H1 (cell line): ENCODE measurements around the gene CBFB. TPM values are rescaled to one million over a fixed set of nuclear protein-coding genes. Genes with fewer than 3 reads are reported as not detected.
A peak's percentile ranks its signal among the peaks of the same experiment; 100 is the strongest.

ENCODE experiments used
- CTCF ChIA-PET: fragments of 300-600 bp; sonication (Branson Sonifier 250); formaldehyde crosslinking; loops from one replicate; lab custom pipeline; 2021; ENCODE audit not compliant: partially characterized antibody; lab: Charles Lee
- POLR2A ChIA-PET: fragments of 300-600 bp; sonication (Branson Sonifier 250); formaldehyde crosslinking; loops from one replicate; lab custom pipeline; 2021; ENCODE audit warnings: inconsistent platforms; ENCODE audit not compliant: partially characterized antibody; lab: Charles Lee
- DNase-seq, 2 experiments: peaks; one replicate each; pipeline versions ENCODE4 v3.0.0 to v3.0.0-alpha.2; 2010 to 2022; ENCODE audit warnings: low spot score in 2 of 2, low read depth in 1 of 2, mixed read lengths in 1 of 2
- FAIRE-seq: peaks from 2 replicates; lab custom pipeline; 2011; peaks lifted over from hg19 to GRCh38; lab: Jason Lieb, UNC
- H2AFZ ChIP-seq: 2 replicates; pipeline ENCODE4 v1.8.1; 2012; ENCODE audit warnings: low read length, inconsistent platforms
- H2AK5ac ChIP-seq: 2 replicates; pipeline ENCODE4 v1.6.1; 2013; ENCODE audit warnings: low read depth, low read length
- H2BK120ac ChIP-seq: replicated peaks from 2 replicates; pipeline ENCODE3; 2013; ENCODE audit warnings: low read depth, low read length, inconsistent platforms
- H2BK12ac ChIP-seq: 2 replicates; pipeline ENCODE4 v1.6.1; 2013; ENCODE audit warnings: low read depth, low read length
- H2BK15ac ChIP-seq: 2 replicates; pipeline ENCODE4 v1.6.1; 2013; ENCODE audit warnings: low read length
- H2BK20ac ChIP-seq: 2 replicates; pipeline ENCODE4 v1.6.1; 2013; ENCODE audit warnings: low read length
- H2BK5ac ChIP-seq: 2 replicates; pipeline ENCODE4 v1.6.1; 2013; ENCODE audit warnings: low read depth, low read length
- H3K14ac ChIP-seq: 2 replicates; pipeline ENCODE4 v1.6.1; 2013; ENCODE audit warnings: inconsistent platforms; ENCODE audit not compliant: insufficient read length
- H3K18ac ChIP-seq: 2 replicates; pipeline ENCODE4 v1.6.1; 2013; ENCODE audit warnings: low read length; ENCODE audit errors: extremely low read depth
- H3K23ac ChIP-seq: 2 replicates; pipeline ENCODE4 v1.6.1; 2013; ENCODE audit warnings: inconsistent platforms; ENCODE audit not compliant: insufficient read length
- H3K23me2 ChIP-seq: 2 replicates; pipeline ENCODE4 v1.6.1; 2013; ENCODE audit warnings: low read depth, low read length
- H3K27ac ChIP-seq: 2 replicates; pipeline ENCODE4 v1.6.1; 2011; ENCODE audit warnings: low read depth, low read length, inconsistent platforms
- H3K27me3 ChIP-seq, 4 experiments: replicated peaks in 1 of 4; 1 replicate in 1 of 4; 2 replicates in 3 of 4; pipeline versions ENCODE4 v1.6.1 to v1.8.1; 2011 to 2013; ENCODE audit warnings: low read length in 3 of 4, mild to moderate bottlenecking in 3 of 4, inconsistent platforms in 2 of 4, mixed read lengths in 2 of 4, moderate library complexity in 1 of 4; ENCODE audit not compliant: control insufficient read depth in 3 of 4, insufficient read depth in 3 of 4; ENCODE audit errors: extremely low read depth in 1 of 4
- H3K36me3 ChIP-seq, 4 experiments: 2 replicates each; pipeline versions ENCODE4 v1.6.1 to v1.8.1; 2011 to 2013; ENCODE audit warnings: mild to moderate bottlenecking in 4 of 4, low read length in 3 of 4, moderate library complexity in 2 of 4, control low read depth in 1 of 4, inconsistent platforms in 1 of 4; ENCODE audit not compliant: insufficient read depth in 4 of 4, control insufficient read depth in 2 of 4
- H3K4ac ChIP-seq: replicated peaks from 2 replicates; pipeline ENCODE3; 2013; ENCODE audit warnings: low read length, low read depth, mixed read lengths, inconsistent platforms; ENCODE audit not compliant: insufficient read length
- H3K4me1 ChIP-seq, 4 experiments: replicated peaks in 1 of 4; 1 replicate in 1 of 4; 2 replicates in 3 of 4; pipeline versions ENCODE4 v1.6.1 to v1.8.1; 2011 to 2013; ENCODE audit warnings: low read length in 3 of 4, inconsistent platforms in 2 of 4, mixed read lengths in 1 of 4; ENCODE audit not compliant: insufficient read depth in 4 of 4, control insufficient read depth in 3 of 4
- H3K4me2 ChIP-seq, 2 experiments: 2 replicates each; pipeline versions ENCODE4 v1.6.1 to v1.8.1; 2011 to 2013; ENCODE audit warnings: low read depth in 2 of 2, low read length in 2 of 2, control low read depth in 1 of 2, inconsistent platforms in 1 of 2, mild to moderate bottlenecking in 1 of 2; ENCODE audit not compliant: insufficient read depth in 1 of 2
- H3K4me3 ChIP-seq, 4 experiments: fragments of 200-600, 300-600 bp in 1 of 4; sonication (generic), shearing (Covaris generic), sonication (Bioruptor Twin) in 1 of 4; 2 replicates each; pipeline versions ENCODE4 v1.5.1 to v1.8.1; 2011 to 2016; ENCODE audit warnings: low read length in 4 of 4, low read depth in 3 of 4, control low read depth in 2 of 4, inconsistent platforms in 2 of 4, mild to moderate bottlenecking in 2 of 4, mixed read lengths in 1 of 4, moderate library complexity in 1 of 4; ENCODE audit not compliant: insufficient read depth in 2 of 4; ENCODE audit errors: extremely low read depth in 1 of 4
- H3K56ac ChIP-seq: replicated peaks from 2 replicates; pipeline ENCODE3; 2013; ENCODE audit warnings: low read depth, mild to moderate bottlenecking, mixed read lengths, low read length, inconsistent platforms; ENCODE audit not compliant: insufficient read length
- H3K79me1 ChIP-seq: 2 replicates; pipeline ENCODE4 v1.6.1; 2013; ENCODE audit warnings: low read depth, low read length, control low read depth
- H3K79me2 ChIP-seq, 2 experiments: 2 replicates each; pipeline versions ENCODE4 v1.6.1 to v1.8.1; 2012 to 2013; ENCODE audit warnings: low read length in 2 of 2, mild to moderate bottlenecking in 2 of 2, inconsistent platforms in 1 of 2; ENCODE audit not compliant: insufficient read depth in 2 of 2, control insufficient read depth in 1 of 2
- H3K9ac ChIP-seq, 4 experiments: replicated peaks in 1 of 4; 1 replicate in 1 of 4; 2 replicates in 3 of 4; pipeline versions ENCODE4 v1.6.1 to v1.8.1; 2011 to 2013; ENCODE audit warnings: low read depth in 3 of 4, low read length in 3 of 4, control low read depth in 2 of 4, mild to moderate bottlenecking in 2 of 4, moderate library complexity in 2 of 4, inconsistent platforms in 1 of 4; ENCODE audit errors: extremely low read depth in 1 of 4
- H3K9me3 ChIP-seq, 2 experiments: 2 replicates each; pipeline versions ENCODE4 v1.6.1 to v1.8.1; 2012 to 2013; ENCODE audit warnings: mild to moderate bottlenecking in 2 of 2, moderate library complexity in 2 of 2, control low read depth in 1 of 2, inconsistent platforms in 1 of 2, low read depth in 1 of 2, low read length in 1 of 2, mixed read lengths in 1 of 2; ENCODE audit not compliant: insufficient read depth in 2 of 2
- H4K20me1 ChIP-seq, 2 experiments: replicated peaks in 1 of 2; 2 replicates each; pipeline versions ENCODE3 to v1.8.1; 2011 to 2013; ENCODE audit warnings: inconsistent platforms in 2 of 2, low read length in 2 of 2, mild to moderate bottlenecking in 1 of 2; ENCODE audit not compliant: insufficient read depth in 2 of 2, control insufficient read depth in 1 of 2
- H4K5ac ChIP-seq: 2 replicates; pipeline ENCODE4 v1.6.1; 2013; ENCODE audit warnings: low read length, low read depth, mixed read lengths, inconsistent platforms; ENCODE audit not compliant: insufficient read length
- H4K8ac ChIP-seq: 2 replicates; pipeline ENCODE4 v1.8.0; 2013; ENCODE audit warnings: mild to moderate bottlenecking, moderate library complexity, low read length, inconsistent platforms; ENCODE audit not compliant: insufficient read depth; ENCODE audit errors: extremely low read depth
- H4K91ac ChIP-seq: replicated peaks from 2 replicates; pipeline ENCODE3; 2013; ENCODE audit warnings: low read length, mixed read lengths, inconsistent platforms; ENCODE audit not compliant: insufficient read length
- CBX5 ChIP-seq: fragments of 300-800, 300-1000 bp; sonication (generic); IDR thresholded peaks from 2 replicates; pipeline ENCODE4 v1.7.1; 2016; ENCODE audit warnings: antibody characterized with exemption, low read length, low read depth
- CEBPB ChIP-seq: IDR thresholded peaks from 2 replicates; pipeline ENCODE4 v1.6.1; 2012; ENCODE audit warnings: low read depth, low read length
- CREB1 ChIP-seq: IDR thresholded peaks from 2 replicates; pipeline ENCODE4 v1.6.1; 2012; ENCODE audit warnings: inconsistent platforms
- CTCF ChIP-seq, 3 experiments: IDR thresholded peaks; 1 replicate in 2 of 3; 2 replicates in 1 of 3; pipeline versions ENCODE4 v1.5.1 to v1.6.1; 2011; ENCODE audit warnings: low read length in 3 of 3, mild to moderate bottlenecking in 3 of 3, inconsistent platforms in 2 of 3, low read depth in 1 of 3, moderate library complexity in 1 of 3; ENCODE audit not compliant: insufficient read depth in 1 of 3; ENCODE audit errors: control extremely low read depth in 1 of 3
- KDM1A ChIP-seq: fragments of 200-600, 300-600 bp; sonication (generic); IDR thresholded peaks from 2 replicates; pipeline ENCODE4 v1.7.1; 2016; ENCODE audit warnings: mild to moderate bottlenecking, low read length, borderline replicate concordance
- PHF8 ChIP-seq: fragments of 200-600 bp; sonication (generic); conservative IDR thresholded peaks from 2 replicates; pipeline ENCODE4 v1.7.1; 2012; ENCODE audit warnings: low read depth, mild to moderate bottlenecking, inconsistent platforms, low read length, moderate library complexity
- SUZ12 ChIP-seq: fragments of 200-600 bp; sonication (generic); IDR thresholded peaks from 2 replicates; pipeline ENCODE4 v1.6.1; 2012; ENCODE audit warnings: mild to moderate bottlenecking, inconsistent platforms, low read length, moderate library complexity, mixed read lengths
- TCF12 ChIP-seq: IDR thresholded peaks from 2 replicates; pipeline ENCODE4 v1.6.1; 2011; ENCODE audit warnings: low read depth, mild to moderate bottlenecking, low read length
- WGBS, 2 experiments: shearing (Covaris generic) in 1 of 2; methylation state at CpG; one replicate each; pipeline versions ENCODE4 v1.1.6 to v1.1.7; 2013 to 2015; ENCODE audit warnings: low lambda C conversion rate in 2 of 2, mixed read lengths in 2 of 2, inconsistent platforms in 1 of 2, low coverage in 1 of 2, missing lambda C conversion rate in 1 of 2; ENCODE audit not compliant: insufficient replicate concordance in 2 of 2, insufficient coverage in 1 of 2, insufficient read length in 1 of 2; ENCODE audit errors: extremely low coverage in 1 of 2, missing lambda C conversion rate in 1 of 2; 5-methylcytosine and 5-hydroxymethylcytosine counted together
- polyA plus RNA-seq, 7 experiments: library from polyadenylated mRNA; depleted of rRNA in 3 of 7; stranded (reverse) in 5 of 7; unstranded in 2 of 7; fragments of >200 nt in 5 of 7; fragments of 200-250 nt in 2 of 7; gene quantifications; 1 replicate in 5 of 7; 2 replicates in 1 of 7; 4 replicates in 1 of 7; pipeline versions ENCODE4 v1.2.1 to v1.2.3, GENCODE V29; 2011 to 2013; ENCODE audit warnings: missing spikeins in 2 of 7, mixed read lengths in 2 of 7
- total RNA-seq: library from RNA; stranded (reverse); fragmentation: NEBNext Ultra II Directional; extraction: Animal tissue kit (Norgen Biotek cat#: 25700); gene quantifications from 2 replicates; pipeline ENCODE4 v1.2.1, GENCODE V29; 2021

The CBFB gene
- total and polyA plus RNA-seq, 2 of the 8 experiments (the other 6 are each of a cell fraction or from before 2014, with no cell fraction given), result 11.5 to 31.6 TPM

- H3K18ac ChIP-seq, result peak overlapping the region; percentile 75
- H2BK5ac ChIP-seq, result no peak overlapping the region; the same call in 1 of the 2 replicates
- ChIA-PET CTCF (interaction anchor here (0.7 to 5.3 kb wide), 18 partner anchors 8 to 197 kb away, joined by 3 to 38 read pairs (median 3); partner anchors contain the start of gene NOL3), POLR2A (interaction anchor here (1.2 to 1.7 kb wide), 7 partner anchors 11 to 119 kb away, joined by 3 to 6 read pairs (median 5); partner anchors contain the start of genes FBXL8, HSF4 and TRADD)
- H2BK12ac ChIP-seq, result no peak overlapping the region
- H3K9me3 ChIP-seq, result no peaks in the 10 kb centered on the region; a peak in 1 of 4 replicates
- no peak overlapping the region for H4K91ac ChIP-seq
- no peak overlapping the region for H2BK20ac ChIP-seq
- H3K27ac ChIP-seq, result no peak overlapping the region
- no peak for FAIRE-seq
- H2AFZ ChIP-seq, result 0 out of 2 replicates have a peak overlapping the region, but pooled peaks have one; percentile 28
- H3K4me3 ChIP-seq, result peak overlapping the region; percentile 62 to 75 (median 72); a peak in 5 of 8 replicates
- 70% methylated on average over 73 of the region's 77 CpGs; no CpG with 5 or more reads in 1 of the 2 experiments for WGBS, 2 experiments
- H3K4me1 ChIP-seq, result peaks cover 0 to 11% (median 8%) of the 10 kb centered on the region in 4 experiments; a peak in 5 of 7 replicates
- DNase-seq, result peak in 1 of 2 experiments; percentile 64
- H2BK120ac ChIP-seq, result no peak overlapping the region
- no peak overlapping the region; the same call in 1 of the 2 replicates for H4K8ac ChIP-seq
- H3K27me3 ChIP-seq, result peaks cover 19 to 41% (median 34%) of the 10 kb centered on the region in 4 experiments
- no peak overlapping the region for H3K23ac ChIP-seq
- peaks cover 11 to 23% (median 17%) of the 10 kb centered on the region in 4 experiments; a peak in 6 of 8 replicates for H3K36me3 ChIP-seq
- H3K14ac ChIP-seq, result no peak overlapping the region
- H3K56ac ChIP-seq, result no peak overlapping the region
- H4K20me1 ChIP-seq, result peaks cover 3 to 23% of the 10 kb centered on the region in 2 experiments
- H2BK15ac ChIP-seq, result no peak overlapping the region
- no peaks in the 10 kb centered on the region for H3K79me2 ChIP-seq
- H3K4ac ChIP-seq, result no peak overlapping the region
- peaks cover 13% of the 10 kb centered on the region; the same call in 1 of the 2 replicates for H3K23me2 ChIP-seq
- no peak overlapping the region for H4K5ac ChIP-seq
- H2AK5ac ChIP-seq, result no peak overlapping the region
- H3K79me1 ChIP-seq, result no peaks in the 10 kb centered on the region
- no peak overlapping the region for H3K9ac ChIP-seq
- peak overlapping the region; percentile 80 to 92 for H3K4me2 ChIP-seq
- TF ChIP-seq CTCF (IDR thresholded peaks at IDR 0.05; ENCODE audit: control extremely low read depth in 1 of 3, insufficient read depth in 1 of 3, low read depth in 1 of 3, low read length in 3 of 3) (peak in 2 of 3 experiments; percentile 71 to 91; a peak in 3 of 4 replicates), PHF8 (0 out of 2 replicates have a peak, but pooled peaks have one; percentile 13), KDM1A (no peak), SUZ12 (peak; percentile 13; the same call in 1 of the 2 replicates), TCF12 (no peak), CREB1 (no peak; the same call in 1 of the 2 replicates), CBX5 (no peak), CEBPB (no peak)
Observed at GRCh38 chr16:67149276-67150046, 120.5 kb downstream of the CBFB start.
